Measurements from ENCODE around the gene CDK19.
A peak's percentile ranks its signal among the peaks of the same experiment; 100 is the strongest.

The CDK19 gene

DNA sequence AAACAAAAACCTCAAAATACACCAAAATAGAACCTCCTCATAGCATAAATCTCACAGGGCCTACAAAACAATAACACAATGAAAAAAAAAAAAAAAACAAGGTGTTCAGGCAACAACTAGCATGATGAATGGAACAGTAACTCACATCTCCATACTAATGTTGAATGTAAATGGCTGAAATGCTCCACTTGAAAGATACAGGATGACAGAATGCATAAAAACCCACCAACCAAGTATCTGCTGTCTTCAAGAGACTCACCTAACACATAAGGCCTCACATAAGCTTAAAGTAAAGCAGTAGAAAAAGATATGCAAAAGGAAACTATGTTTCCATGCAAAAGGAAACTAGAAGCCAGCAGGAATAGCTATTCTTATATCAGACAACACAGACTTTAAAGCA lies 121.3 kb downstream of the CDK19 start:
- no peak for DNase-seq

DNA sequence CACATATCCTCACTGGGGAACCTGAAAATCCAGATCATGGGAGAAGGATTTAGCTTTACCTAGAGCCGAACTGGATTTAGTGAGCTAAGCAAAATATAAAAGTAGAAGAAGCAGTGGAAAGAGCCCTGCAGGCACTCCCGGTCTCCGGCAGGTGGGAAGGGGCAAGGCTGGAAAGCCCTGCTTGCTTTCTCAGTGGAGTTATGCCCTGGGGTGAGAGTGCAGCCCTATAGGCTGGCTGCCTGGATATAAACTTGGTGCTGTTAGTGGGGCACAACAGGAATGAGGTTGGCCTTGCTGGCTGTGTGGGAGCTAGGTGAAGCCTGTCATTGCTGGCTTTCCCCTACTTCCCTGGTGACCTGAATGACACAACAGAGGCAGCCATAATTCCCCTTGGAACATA lies 122.0 kb downstream of the CDK19 start:
- DNase-seq: no peak

DNA sequence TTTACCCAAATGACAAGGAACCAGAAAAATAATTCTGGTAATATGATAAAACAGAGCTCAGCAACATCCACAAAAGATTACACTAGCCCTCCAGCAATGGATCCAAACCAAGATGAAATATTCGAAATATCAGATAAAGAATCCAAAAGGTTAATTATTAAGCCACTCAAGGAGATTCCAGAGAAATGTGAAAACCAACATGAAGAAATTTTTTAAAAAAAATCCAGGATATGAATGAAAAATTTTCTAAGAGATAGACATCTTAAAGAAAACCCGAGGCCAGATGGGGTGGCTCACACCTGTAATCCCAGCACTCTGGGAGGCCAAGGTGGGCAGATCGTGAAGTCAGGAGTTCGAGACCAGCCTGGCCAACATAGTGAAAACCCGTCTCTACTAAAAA lies 124.4 kb downstream of the CDK19 start:
- DNase-seq: no peak

DNA sequence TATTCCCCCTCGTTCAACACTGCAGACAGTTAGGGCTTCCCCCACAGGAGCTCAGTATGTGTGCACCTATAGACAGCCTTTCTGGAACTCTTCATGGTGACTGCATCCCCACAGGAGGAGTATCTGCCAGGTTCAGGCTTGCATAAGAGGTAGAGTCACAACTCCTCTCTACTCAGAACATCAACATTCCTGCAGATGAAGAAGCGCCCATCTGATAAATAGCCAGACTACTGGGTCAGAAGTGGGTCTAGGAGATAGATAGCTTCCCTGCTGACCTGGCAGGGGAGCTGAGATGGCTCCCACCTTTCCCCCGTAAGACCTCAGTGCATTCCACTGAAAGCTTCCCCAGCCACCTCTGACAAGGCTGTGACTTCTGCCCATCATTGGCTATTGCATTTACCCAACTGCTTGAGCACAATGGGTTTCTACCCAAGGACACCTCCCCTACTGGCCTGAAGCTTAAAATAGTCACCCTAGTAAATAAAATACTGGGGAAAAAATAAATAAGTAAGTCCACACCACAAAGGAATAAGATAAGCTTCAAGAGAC lies 125.1 kb downstream of the CDK19 start:
- DNase-seq: no peak

DNA sequence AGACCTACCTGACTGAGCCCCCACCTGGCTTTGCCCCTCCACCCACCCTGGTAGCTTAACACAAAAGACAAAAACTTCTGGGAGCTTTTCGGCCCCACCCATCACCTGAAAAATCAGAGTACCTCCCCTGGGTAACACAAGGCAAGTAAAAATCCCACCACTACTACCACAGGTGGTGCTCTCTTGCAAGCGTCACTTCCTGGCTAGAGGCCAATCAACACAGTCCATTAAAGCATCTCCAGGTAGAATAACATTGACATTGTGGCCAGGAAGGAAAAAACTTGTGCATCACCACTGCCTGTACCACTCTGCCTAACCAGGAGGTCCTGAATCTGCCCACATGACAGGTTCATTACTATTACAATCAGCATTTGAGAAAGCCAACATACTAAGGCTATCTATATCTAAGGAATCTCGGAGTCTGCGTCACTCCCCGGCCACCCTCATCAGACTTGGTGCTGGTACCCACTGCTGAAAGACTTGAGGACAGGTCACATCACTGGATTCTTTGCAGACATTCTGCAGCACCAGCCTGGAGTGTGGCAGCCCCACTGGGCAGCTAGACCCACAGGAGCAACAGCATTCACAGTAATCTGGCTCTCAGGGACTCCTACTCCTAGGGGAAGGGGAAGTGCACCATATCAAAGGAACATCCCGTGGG lies 125.9 kb downstream of the CDK19 start:
- no peak for DNase-seq

DNA sequence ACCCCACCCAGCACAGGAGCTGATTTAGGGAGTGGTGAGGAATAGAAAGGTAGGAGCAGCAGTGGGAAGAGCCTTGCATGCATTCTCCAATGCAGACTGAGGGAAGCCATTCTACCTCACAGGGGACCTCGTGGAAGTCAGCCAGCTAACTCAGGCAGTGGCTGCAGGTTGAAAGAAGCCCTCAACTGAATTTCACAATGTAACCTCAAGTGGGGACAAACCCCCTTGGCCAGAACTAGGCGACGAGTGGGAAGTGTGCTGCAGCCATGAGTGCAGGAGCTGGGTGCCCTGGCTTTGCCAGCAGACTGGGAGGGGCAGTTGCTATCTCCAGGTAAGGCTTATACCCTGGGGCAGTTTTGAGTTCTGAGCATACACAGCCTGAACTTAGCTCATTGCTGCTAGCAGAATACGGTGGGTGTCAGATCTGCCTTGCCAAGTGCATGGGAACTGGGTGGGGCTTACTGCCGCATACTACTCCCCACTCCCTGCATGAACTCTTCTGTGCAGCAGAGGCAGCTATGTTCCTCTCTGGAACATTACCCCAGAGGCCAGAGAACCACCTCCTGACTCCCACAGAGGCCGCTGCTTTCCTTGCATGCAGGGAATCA lies 126.5 kb downstream of the CDK19 start:
- DNase-seq: no peak

DNA sequence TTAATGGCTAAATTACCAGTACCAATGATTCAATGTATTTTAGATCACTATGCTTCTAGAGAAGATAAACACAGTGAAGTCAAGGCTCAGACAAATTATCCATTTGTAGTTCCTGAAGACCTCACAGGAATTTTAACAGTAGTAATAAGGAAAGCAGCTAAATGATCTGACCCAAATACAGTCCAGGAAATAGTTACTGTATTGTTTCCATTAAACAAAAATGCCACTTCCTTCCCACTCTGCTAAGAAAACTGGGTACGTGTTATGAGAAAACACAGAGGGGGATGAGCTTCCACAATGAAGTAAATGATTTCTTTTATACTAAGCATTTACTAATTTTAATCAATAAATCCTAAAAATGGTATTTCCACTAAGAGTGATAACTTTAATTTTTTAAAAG lies 127.9 kb downstream of the CDK19 start:
- no peak for DNase-seq

DNA sequence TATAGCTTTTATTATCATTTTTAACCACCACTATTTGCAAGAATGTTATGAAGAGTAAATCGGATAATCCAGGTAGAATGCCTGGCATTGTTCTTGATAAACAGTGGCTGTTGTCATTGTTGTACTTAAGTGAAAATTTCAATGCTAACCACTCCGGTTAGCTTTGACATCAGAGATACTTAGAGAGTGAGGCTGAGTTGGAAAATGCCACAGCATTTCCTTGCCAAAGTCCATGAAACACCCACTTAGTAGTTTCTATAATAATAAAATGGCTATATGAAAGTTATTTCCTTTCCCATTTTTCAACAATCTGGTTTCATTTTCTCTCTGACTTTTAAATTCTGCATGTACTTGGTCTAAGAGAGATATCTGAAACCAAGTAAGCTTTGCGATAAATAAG lies 132.0 kb downstream of the CDK19 start:
- no peak for DNase-seq

DNA sequence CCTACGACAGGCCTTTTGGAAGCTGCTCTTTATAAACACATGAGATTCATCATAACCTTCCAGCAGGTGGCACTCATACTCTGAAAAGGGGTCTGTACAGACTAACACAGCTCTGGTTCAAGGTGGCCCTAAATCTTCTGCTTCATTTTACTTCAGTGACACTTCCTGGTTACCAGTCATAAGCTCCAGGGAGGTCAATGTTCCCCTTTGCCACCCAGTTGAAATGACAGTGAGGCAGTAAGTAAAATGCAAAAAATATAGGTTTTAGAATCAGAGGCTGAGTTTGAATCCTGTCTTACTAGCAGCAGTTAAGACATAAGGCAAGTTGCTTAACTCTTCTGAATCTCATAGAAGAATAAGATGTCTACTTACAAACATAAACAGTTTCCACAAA lies 132.8 kb downstream of the CDK19 start:
- peak in 2 of 4 experiments; percentile 4 to 7 for DNase-seq

DNA sequence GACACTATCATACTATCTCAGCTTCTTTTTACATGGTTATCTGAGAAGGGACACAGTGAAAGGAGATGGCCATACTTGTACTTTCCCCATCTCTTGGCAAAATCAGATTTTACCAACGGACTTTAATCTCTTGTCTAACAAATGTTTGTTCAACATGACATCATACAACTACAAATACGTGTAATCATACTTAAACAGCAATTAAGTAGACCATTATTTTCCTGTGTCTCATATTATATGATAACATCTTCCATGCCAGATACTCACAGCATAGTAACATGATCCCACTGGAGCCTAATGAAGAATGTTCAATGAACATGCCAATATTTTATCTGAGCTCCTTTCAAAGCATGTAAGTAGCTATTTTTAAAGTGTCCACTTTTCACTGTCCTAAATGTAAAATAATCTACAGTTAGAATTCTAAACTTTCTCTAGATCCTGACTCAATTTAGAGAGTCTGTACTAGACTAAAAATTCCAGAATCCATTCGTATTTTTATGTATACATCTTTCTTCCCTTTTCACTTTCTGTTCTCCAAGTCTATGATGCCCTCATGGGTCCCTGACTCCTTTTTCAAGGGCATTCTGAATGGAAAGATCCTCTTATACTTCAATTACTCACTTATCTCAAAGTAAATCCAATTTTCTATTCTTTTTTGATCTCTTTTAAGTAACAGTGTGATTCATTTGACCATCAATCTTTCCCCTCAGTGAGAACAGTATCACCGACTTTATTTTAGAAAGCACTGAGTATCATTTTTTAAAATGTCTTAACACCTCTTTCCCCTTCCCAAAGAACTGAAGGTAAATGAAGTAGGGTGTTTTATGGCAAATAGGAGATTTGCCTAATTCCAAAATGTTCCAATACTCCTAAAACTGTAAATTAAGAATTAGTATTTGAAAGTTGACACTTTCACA lies 133.5 kb downstream of the CDK19 start:
- no peak for DNase-seq

DNA sequence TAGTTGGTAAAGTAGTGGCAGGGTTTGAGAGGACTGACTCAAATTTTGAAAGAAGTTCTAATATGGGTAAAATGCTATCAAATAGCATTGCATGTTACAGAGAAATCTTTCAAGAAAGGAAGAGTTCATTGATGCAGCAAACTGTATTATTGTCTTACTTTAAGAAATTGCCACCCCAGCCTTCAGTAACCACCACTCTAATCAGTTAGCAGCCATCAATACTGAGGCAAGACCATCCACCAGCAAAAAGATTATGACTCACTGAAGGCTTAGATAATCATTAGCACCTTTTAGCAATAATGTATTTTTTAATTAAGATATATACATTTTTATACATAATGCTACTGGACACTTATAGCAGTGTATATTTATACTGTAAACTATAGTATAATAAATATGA lies 138.9 kb downstream of the CDK19 start:
- DNase-seq: no peak

DNA sequence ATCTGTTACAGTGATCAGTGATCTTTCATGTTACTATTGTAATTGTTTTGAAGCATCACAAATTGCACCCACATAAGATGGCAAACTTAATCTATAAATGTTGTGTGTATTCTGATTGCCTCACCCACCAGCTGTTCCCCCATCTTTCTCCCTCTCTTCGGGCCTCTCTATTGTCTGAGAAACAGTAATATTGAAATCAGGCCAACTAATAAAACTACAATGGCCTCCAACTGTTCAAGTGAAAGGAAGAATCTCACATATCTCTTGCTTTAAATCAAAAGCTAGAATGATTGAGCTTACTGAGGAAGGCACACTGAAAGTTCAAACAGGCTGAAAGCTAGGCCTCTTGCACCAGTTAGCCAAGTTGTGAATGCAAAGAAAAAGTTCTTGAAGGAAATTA lies 141.2 kb downstream of the CDK19 start:
- DNase-seq: no peak

DNA sequence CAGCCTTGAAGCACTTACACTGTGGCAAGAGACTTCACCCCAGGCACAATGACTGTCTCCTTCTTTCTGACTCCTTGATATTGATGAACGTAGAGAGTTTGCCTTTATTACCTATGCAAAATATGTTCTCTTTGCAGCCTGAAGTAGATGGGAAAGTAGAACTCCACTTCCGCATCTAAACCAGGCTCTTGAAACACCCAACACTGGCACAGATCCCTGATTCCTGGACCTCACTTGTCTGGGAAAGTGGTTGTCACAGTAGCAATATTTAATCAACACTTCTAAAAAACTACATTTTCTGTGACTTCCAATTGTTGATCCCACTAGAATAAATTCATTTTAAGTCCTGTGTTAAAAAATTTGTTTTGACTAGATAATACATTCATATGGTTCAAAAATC lies 143.1 kb downstream of the CDK19 start:
- no peak for DNase-seq

DNA sequence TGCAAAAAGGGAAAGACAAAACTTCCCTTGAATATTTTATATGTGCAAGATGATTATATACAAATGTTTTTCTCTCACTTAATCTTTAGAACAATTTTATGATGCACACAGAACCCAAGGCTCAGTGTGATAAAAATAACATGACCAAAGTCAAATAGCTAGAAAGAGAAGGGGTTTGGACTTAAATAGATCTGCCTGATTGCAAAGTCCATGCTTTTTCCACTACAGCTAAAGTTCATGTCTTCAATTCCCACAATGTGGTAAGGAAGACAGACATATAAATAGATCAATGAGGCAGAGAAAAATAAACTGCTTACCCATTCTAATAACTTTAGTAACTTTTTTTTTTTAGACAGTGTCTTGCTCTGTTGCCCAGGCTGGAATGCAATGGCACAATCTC lies 143.8 kb downstream of the CDK19 start:
- DNase-seq: no peak

DNA sequence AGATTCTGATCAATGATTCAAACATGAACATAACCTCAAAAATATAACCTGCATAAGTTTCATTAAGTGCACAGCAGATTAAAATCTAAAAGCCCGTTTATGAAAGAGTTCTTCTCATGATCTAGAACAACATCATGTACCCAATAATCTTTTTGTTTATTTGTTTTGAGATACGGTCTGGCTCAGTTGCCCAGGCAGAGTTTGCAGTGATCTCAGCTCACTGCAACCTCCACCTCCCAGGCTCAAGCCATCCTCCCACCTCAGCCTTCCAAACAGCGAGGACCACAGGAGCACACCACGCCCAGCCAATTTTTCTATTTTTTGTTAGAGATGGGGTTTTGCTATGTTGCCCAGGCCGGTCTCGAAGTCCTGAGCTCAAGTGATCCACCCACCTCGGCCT lies 149.7 kb downstream of the CDK19 start:
- DNase-seq: no peak

DNA sequence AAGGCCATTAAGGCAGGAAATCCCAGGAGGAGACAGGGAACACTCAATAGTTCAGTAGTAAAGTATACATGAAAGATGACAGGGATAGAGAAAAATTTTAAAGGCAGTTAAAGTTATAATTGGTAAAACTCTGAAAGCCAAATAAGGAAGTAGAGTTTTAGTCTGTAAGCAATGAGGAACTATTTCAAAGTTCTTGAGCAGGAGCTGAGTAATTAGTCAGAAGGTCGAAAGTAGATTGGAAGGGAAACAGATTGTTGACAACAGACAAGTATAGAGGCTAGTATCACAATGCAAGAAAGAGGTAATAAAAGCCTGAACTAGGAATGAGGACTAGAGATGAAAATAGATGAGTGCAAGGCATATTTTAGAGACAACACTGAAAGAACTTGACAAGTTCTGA lies 150.3 kb downstream of the CDK19 start:
- no peak for DNase-seq

DNA sequence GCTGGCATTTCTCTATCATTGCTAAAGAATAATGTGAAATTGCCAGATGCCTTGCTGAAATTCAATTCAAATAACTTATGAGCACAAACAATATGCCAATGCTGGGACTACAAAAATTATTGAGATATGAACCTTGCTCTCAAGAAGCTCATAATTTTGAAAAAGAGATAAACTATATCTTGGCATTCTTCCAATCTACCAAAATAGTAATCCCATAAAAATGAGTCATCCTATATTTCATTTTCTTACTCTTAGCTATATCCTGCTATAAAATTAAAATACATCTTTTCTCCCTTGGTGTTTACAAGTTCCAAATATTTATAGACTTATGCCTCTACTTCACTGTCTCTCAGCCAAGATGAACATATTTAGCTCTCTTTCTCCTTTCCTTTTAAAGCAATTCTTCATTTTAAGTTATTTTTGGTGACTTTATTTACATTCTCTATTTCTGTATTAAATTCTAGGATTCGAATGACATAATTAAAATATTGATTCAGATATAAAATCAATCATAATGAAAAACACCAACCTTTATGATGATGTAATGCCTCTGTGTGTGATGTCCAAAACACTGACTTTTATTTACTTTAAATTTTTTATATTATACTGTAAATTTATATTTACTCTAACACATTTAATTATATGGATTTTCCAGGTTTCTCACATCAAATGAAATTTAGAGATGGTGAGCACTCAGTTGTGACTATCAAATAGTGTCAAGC lies 152.6 kb downstream of the CDK19 start:
- no peak for DNase-seq

DNA sequence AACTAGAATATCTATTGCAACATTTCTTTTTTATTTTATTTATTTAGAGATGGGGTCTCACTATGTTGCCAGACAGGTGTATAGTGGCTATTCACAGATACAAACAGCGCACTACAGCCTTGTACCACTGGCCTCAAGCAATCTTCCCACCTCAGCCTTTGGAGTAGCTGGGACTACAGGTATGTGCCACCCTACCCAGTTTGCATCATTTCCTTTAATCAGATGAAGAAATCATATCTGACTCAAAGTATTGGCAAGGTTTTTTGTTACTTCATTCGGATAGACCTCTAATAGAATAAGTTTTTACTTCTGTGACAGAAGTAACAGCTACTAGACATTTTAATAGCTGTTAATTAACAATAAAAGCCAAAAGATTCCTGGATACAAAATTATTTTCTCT lies 153.9 kb downstream of the CDK19 start:
- DNase-seq: no peak

DNA sequence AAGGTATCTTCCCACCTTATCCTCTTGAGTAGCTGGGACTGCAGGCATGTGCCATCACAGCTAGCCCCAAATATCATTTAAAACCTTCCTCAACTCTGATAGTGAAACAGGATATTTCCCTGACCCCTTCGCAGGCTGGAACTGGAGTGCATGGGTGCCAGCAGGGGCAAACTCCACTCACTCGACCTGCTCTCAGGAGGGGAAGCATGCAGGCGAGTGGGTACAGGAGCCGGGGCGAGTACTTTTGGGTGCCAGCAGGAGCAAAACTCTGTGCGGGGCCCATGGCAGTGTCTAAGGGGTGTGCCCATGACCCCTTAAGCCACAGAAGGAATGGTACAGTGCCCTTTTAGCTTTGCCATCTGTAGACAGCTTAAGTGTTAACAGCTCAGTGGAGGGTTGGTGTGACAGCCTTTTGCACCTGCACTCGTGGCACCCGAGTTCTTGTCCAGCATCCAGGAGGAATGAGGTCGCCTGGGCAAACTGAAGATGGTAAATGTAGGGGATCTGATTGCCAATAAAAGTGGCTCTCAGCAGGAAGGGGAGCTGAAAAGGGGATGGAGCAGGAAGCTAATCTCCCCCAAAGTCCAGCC lies 155.1 kb downstream of the CDK19 start:
- DNase-seq: no peak

DNA sequence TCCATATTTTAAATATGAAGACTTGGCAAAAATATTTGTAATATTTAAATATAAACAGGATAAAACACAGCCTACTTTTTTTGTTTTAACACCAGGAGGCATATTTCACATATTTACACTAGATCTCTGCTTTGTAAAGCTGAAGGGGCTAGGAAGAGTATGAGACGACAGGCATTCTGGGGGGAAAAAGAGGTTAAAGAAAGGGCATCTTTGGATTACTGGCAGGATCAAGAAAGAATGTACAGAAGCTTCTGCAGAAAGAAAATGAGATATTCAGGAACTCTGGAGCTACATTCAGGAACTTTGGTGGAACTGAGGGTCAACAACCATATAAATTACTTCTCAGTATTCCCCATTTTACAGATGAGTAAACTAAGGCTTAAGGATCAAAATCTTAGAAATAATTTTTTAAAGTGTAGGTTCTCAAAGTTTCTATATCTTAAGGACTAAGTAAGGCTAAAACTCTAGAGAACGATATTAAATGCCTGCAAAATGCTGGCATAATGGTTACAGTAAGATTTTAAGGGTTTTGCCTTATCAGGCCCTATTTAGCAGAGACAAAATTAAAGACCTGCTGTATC lies 156.5 kb downstream of the CDK19 start:
- DNase-seq: no peak

DNA sequence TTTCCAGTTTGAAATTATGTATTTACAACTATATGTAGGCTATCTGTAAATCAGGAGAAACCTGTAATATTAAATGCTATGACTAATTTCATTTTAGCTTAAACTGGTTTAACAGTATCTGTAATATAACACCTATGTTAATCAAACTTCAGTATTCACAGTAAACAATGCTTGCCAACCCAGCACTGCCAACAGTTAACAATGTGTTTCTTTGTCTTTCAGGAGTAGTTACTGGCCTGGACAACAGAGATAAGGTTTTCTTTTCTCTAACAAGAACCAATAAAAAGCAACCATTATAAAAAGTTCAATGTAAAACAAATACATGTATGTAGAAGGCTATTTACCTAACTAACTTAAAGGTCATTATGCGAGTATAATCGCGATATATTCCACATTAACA lies 158.8 kb downstream of the CDK19 start:
- DNase-seq: no peak

DNA sequence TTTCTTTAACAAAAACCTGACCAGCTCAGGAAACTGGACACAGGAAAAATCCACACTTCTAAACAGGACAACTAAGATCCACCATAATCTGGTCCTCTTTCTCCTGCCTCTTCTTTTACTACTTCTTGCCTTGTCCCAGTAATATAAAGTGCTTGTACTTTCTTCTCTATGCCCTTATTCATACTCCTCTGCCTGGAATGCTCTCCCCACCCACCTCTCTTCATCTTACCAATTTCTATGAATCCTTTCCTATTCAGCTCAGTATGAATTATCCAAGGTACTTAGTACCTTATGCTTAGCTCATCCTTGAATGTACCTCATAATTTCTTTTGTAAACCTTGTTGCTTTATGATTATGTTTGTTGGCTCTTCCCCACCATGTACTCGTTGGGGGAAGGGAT lies 159.4 kb downstream of the CDK19 start:
- no peak for DNase-seq

Measured in activated naive CD4-positive, alpha-beta T cell (primary cell).